K562 (cell line): Measurements from ENCODE around the gene LCNL1. TPM values are rescaled to one million over a fixed set of nuclear protein-coding genes. Genes with fewer than 3 reads are reported as not detected.

Experiments used
- BRF2 ChIP-seq: IDR thresholded peaks from 3 replicates; pipeline ENCODE4 v1.6.1; 2011; ENCODE audit warnings: borderline replicate concordance, mild to moderate bottlenecking; ENCODE audit not compliant: insufficient read length, insufficient read depth
- CUX1 ChIP-seq: fragments of 200-800 bp; sonication (Bioruptor generic); IDR thresholded peaks from 2 replicates; pipeline ENCODE4 v1.6.1; 2016; ENCODE audit warnings: missing genetic modification characterization, missing compliant biosample characterization
- HDGF ChIP-seq: fragments of 450-650 bp; IDR thresholded peaks from 2 replicates; pipeline ENCODE4 v1.6.1; 2016
- KDM1A ChIP-seq, 2 experiments: fragments of 450-650 bp; IDR thresholded peaks; 2 replicates each; pipeline ENCODE4 v1.6.1; 2016; ENCODE audit warnings: mild to moderate bottlenecking in 2 of 2
- NCOA6 ChIP-seq: fragments of 450-650 bp; IDR thresholded peaks from 2 replicates; pipeline ENCODE4 v1.6.1; 2017; ENCODE audit warnings: mild to moderate bottlenecking
- NR0B1 ChIP-seq: fragments of 450-650 bp; IDR thresholded peaks from one replicate; pipeline ENCODE4 v1.6.1; 2018; ENCODE audit warnings: mild to moderate bottlenecking, moderate library complexity; ENCODE audit not compliant: partially characterized antibody
- SFPQ ChIP-seq: fragments of 200-400 bp; formaldehyde crosslinking; IDR thresholded peaks from 2 replicates; pipeline ENCODE4 v1.6.1; 2017; ENCODE audit warnings: mild to moderate bottlenecking, low read depth, low read length, moderate library complexity
- SMC3 ChIP-seq: conservative IDR thresholded peaks from 2 replicates; pipeline ENCODE4 v1.6.1; 2011; ENCODE audit warnings: low read depth, low read length, improper control_type of control experiment; ENCODE audit not compliant: insufficient read depth
- TBL1XR1 ChIP-seq, 2 experiments: IDR thresholded peaks; 2 replicates each; pipeline ENCODE4 v1.6.1; 2012; ENCODE audit warnings: improper control_type of control experiment in 2 of 2, low read length in 2 of 2, mild to moderate bottlenecking in 1 of 2
- USF2 ChIP-seq: sonication (generic); formaldehyde crosslinking; IDR thresholded peaks from 2 replicates; pipeline ENCODE4 v1.5.0; 2020; ENCODE audit warnings: missing genetic modification reagents
- ZNF398 ChIP-seq: fragments of 250-450 bp; sonication (Bioruptor Pico); IDR thresholded peaks from 2 replicates; pipeline ENCODE4 v1.8.0; 2021; ENCODE audit warnings: moderate library complexity, mild to moderate bottlenecking, inconsistent platforms
- ZNF408 ChIP-seq: fragments of 250-450 bp; sonication (Bioruptor Pico); IDR thresholded peaks from 2 replicates; pipeline ENCODE4 v1.4.0; 2020; ENCODE audit warnings: low read depth, mild to moderate bottlenecking, moderate library complexity
- ZNF644 ChIP-seq: fragments of 200-800 bp; sonication (Bioruptor generic); IDR thresholded peaks from 2 replicates; pipeline ENCODE4 v1.6.1; 2016; ENCODE audit warnings: low read depth, missing genetic modification characterization, missing compliant biosample characterization
- polyA plus RNA-seq, 8 experiments: library from polyadenylated mRNA; depleted of rRNA in 4 of 8; stranded (reverse) in 5 of 8; unstranded in 3 of 8; fragments of >200 nt; fragmentation: Nextera tagmentation in 2 of 8; fragmentation: Illumina TruSeq in 1 of 8; extraction: Ambion mirVana in 2 of 8; extraction: Trizol in 1 of 8; gene quantifications; 2 replicates each; pipeline versions ENCODE4 v1.2.1 to v1.2.3, GENCODE V29; 2011 to 2014; ENCODE audit warnings: inconsistent platforms in 1 of 8, missing spikeins in 1 of 8
- total RNA-seq, 7 experiments: library from RNA; depleted of rRNA in 6 of 7; stranded (reverse); fragments of >200 nt in 6 of 7; fragmentation: Illumina TruSeq in 2 of 7; extraction: Trizol in 2 of 7; gene quantifications; 2 replicates each; pipeline versions ENCODE4 v1.2.1 to v1.2.3, GENCODE V29; 2011 to 2021; ENCODE audit warnings: low replicate concordance in 1 of 7

LCNL1 gene
- total and polyA plus RNA-seq, 9 of the 15 experiments (the other 6 are each of a cell fraction or from before 2014, with no cell fraction given) = 0.04 to 0.16 (median 0.04) TPM; not detected in 4

GRCh38 chr9:136949817-136950655 is 32.8 kb upstream of the LCNL1 start (continued):
- no peak for TF ChIP-seq SFPQ
- TF ChIP-seq ZNF398 = no peak
- TF ChIP-seq CUX1 (CRISPR knock-in tag) = no peak
- no peak for TF ChIP-seq NCOA6
- TF ChIP-seq SMC3 = no peak
- peak; percentile 100 for TF ChIP-seq USF2 (CRISPR knock-in tag)
- TF ChIP-seq KDM1A (IDR thresholded peaks at IDR 0.05) = no peak
- TF ChIP-seq HDGF = no peak
- no peak for TF ChIP-seq ZNF644 (tag)
- no peak for TF ChIP-seq ZNF408 (CRISPR knock-in tag)
- TF ChIP-seq NR0B1 = no peak
- no peak for TF ChIP-seq BRF2
- TF ChIP-seq TBL1XR1 (IDR thresholded peaks at IDR 0.05; ENCODE audit: low read length in 2 of 2) = no peak
